K562 (cell line): Measurements from ENCODE around the gene RNF144A.

ENCODE experiments used
- SP1 ChIP-seq: sonication (generic); formaldehyde crosslinking; IDR thresholded peaks from 2 replicates; pipeline ENCODE4 v1.8.1; 2022; ENCODE audit warnings: mild to moderate bottlenecking, missing genetic modification reagents
- TAF1 ChIP-seq: IDR thresholded peaks from 2 replicates; pipeline ENCODE4 v1.6.1; 2011; ENCODE audit warnings: mild to moderate bottlenecking, low read length, moderate library complexity; ENCODE audit not compliant: insufficient read depth, control insufficient read depth, severe bottlenecking; ENCODE audit errors: extremely low read depth
- ZBTB1 ChIP-seq: sonication (generic); formaldehyde crosslinking; IDR thresholded peaks from 2 replicates; pipeline ENCODE4 v1.8.1; 2023; ENCODE audit warnings: missing genetic modification reagents, low read depth, mild to moderate bottlenecking, borderline replicate concordance
- TF ChIP-seq, protein P1 (sequence below): IDR thresholded peaks from 3 replicates; pipeline ENCODE4 v1.6.1; 2011; ENCODE audit warnings: borderline replicate concordance, mild to moderate bottlenecking; ENCODE audit not compliant: insufficient read length, insufficient read depth
- TF ChIP-seq, protein P2 (sequence below), 3 experiments: IDR thresholded peaks in 2 of 3; conservative IDR thresholded peaks in 1 of 3; 2 replicates each; pipeline ENCODE4 v1.5.1; 2011 to 2012; ENCODE audit warnings: low read length in 3 of 3, mild to moderate bottlenecking in 3 of 3, control low read depth in 2 of 3, improper control_type of control experiment in 1 of 3, inconsistent platforms in 1 of 3, low read depth in 1 of 3, mixed read lengths in 1 of 3, moderate library complexity in 1 of 3; ENCODE audit not compliant: insufficient read depth in 2 of 3
- TF ChIP-seq, protein P3 (sequence below): fragments of 450-650 bp; formaldehyde crosslinking; IDR thresholded peaks from 2 replicates; pipeline ENCODE4 v1.4.0; 2022; ENCODE audit warnings: mild to moderate bottlenecking, moderate library complexity

DNA sequence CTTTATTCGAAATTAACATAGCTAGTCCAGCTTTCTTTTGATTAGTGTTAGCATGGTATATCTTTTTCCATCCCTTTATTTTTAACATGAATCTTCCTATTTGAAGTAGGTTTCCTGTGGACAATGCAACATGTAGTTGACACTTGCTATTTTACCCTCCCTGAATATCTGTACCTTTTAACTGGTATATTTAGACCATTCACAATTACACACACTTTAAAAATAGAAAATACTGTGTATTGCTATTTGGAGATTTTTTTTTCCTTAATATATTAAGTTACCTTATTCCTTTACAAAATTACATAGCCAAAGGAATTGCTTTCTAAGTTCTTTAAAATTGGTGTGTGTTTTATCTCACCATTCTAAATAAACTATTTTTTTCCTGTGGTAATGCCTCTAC lies 15.0 kb downstream of the RNF144A start:
- TF ChIP-seq, protein P1, sequence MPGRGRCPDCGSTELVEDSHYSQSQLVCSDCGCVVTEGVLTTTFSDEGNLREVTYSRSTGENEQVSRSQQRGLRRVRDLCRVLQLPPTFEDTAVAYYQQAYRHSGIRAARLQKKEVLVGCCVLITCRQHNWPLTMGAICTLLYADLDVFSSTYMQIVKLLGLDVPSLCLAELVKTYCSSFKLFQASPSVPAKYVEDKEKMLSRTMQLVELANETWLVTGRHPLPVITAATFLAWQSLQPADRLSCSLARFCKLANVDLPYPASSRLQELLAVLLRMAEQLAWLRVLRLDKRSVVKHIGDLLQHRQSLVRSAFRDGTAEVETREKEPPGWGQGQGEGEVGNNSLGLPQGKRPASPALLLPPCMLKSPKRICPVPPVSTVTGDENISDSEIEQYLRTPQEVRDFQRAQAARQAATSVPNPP: no peak
- TF ChIP-seq, protein P2, sequence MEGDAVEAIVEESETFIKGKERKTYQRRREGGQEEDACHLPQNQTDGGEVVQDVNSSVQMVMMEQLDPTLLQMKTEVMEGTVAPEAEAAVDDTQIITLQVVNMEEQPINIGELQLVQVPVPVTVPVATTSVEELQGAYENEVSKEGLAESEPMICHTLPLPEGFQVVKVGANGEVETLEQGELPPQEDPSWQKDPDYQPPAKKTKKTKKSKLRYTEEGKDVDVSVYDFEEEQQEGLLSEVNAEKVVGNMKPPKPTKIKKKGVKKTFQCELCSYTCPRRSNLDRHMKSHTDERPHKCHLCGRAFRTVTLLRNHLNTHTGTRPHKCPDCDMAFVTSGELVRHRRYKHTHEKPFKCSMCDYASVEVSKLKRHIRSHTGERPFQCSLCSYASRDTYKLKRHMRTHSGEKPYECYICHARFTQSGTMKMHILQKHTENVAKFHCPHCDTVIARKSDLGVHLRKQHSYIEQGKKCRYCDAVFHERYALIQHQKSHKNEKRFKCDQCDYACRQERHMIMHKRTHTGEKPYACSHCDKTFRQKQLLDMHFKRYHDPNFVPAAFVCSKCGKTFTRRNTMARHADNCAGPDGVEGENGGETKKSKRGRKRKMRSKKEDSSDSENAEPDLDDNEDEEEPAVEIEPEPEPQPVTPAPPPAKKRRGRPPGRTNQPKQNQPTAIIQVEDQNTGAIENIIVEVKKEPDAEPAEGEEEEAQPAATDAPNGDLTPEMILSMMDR (IDR thresholded peaks at IDR 0.05 in 2 of 3, conservative IDR thresholded peaks at IDR 0.05 in 1 of 3; ENCODE audit: insufficient read depth in 2 of 3, low read depth in 1 of 3, low read length in 3 of 3): no peak
- TF ChIP-seq ZBTB1 (CRISPR knock-in tag) (no peak), TAF1 (no peak), SP1 (CRISPR knock-in tag) (no peak)
- TF ChIP-seq, protein P3, sequence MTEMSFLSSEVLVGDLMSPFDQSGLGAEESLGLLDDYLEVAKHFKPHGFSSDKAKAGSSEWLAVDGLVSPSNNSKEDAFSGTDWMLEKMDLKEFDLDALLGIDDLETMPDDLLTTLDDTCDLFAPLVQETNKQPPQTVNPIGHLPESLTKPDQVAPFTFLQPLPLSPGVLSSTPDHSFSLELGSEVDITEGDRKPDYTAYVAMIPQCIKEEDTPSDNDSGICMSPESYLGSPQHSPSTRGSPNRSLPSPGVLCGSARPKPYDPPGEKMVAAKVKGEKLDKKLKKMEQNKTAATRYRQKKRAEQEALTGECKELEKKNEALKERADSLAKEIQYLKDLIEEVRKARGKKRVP (CRISPR knock-in tag): no peak
